Heart right ventricle (tissue), 16 donors: Measurements from ENCODE around the gene IRF6. TPM values are rescaled to one million over a fixed set of nuclear protein-coding genes. Genes with fewer than 3 reads are reported as not detected.

Experiments used
- ATAC-seq, 8 donors: fragments of 200-7000 bp; cut with Tn5 transposase; one replicate each; pipeline ENCODE4 v1.9.1; 2020; ENCODE audit warnings: mild to moderate bottlenecking in 8 of 8, moderate library complexity in 8 of 8, moderate number of reproducible peaks in 1 of 8
- DNase-seq, 2 donors: peaks; one replicate each; pipeline ENCODE4 v3.0.0-alpha.2; 2020
- H3K27ac ChIP-seq, 10 donors: fragments of 200-600 bp; sonication (generic) in 2 of 10; one replicate each; pipeline versions ENCODE4 v1.5.0 to v1.8.0; 2020 to 2022; ENCODE audit warnings: mild to moderate bottlenecking in 3 of 10
- H3K27me3 ChIP-seq, 7 donors: fragments of 200-600 bp; one replicate each; pipeline ENCODE4 v1.8.0; 2021 to 2022; ENCODE audit warnings: mild to moderate bottlenecking in 2 of 7
- H3K36me3 ChIP-seq, 9 donors: fragments of 200-600 bp; sonication (generic) in 1 of 9; one replicate each; pipeline versions ENCODE4 v1.5.0 to v1.8.0; 2020 to 2022; ENCODE audit warnings: mild to moderate bottlenecking in 2 of 9
- H3K4me1 ChIP-seq, 9 donors: fragments of 200-600 bp; sonication (generic) in 1 of 9; one replicate each; pipeline versions ENCODE4 v1.5.0 to v1.8.0; 2020 to 2022; ENCODE audit warnings: mild to moderate bottlenecking in 4 of 9
- H3K4me3 ChIP-seq, 10 donors: fragments of 200-600 bp; sonication (generic) in 2 of 10; one replicate each; pipeline versions ENCODE4 v1.5.0 to v1.8.0; 2020 to 2022; ENCODE audit warnings: mild to moderate bottlenecking in 7 of 10, moderate library complexity in 2 of 10
- H3K9me3 ChIP-seq, 11 donors: fragments of 200-600 bp in 10 of 11; sonication (generic) in 2 of 11; one replicate each; pipeline versions ENCODE4 v1.5.0 to v1.8.0; 2013 to 2022; ENCODE audit warnings: mild to moderate bottlenecking in 2 of 11, control low read depth in 1 of 11, moderate library complexity in 1 of 11
- CTCF ChIP-seq, 9 donors: fragments of 200-600 bp; sonication (generic) in 2 of 9; IDR thresholded peaks; one replicate each; pipeline versions ENCODE4 v1.5.0 to v1.8.0; 2021 to 2022; ENCODE audit warnings: antibody characterized with exemption in 9 of 9, mild to moderate bottlenecking in 5 of 9, moderate library complexity in 1 of 9
- WGBS, 2 donors: extraction: QIAGEN DNeasy Blood & Tissue Kit; methylation state at CpG; one replicate each; pipeline ENCODE4 v1.1.7; 2013; ENCODE audit warnings: inconsistent platforms in 1 of 2; 5-methylcytosine and 5-hydroxymethylcytosine counted together
- intact Hi-C, 10 donors: fragments of 100-400 bp; cut with DNase I; formaldehyde crosslinking; loops; one replicate each; pipeline versions ENCODE4 v1.11.1 to v1.14.2; 2022
- polyA plus RNA-seq, 2 donors: library from polyadenylated mRNA; stranded (reverse); fragments of 200-250 nt; gene quantifications; one replicate each; pipeline ENCODE4 v1.2.3, GENCODE V29; 2013
- total RNA-seq, 10 donors: library from RNA; stranded (reverse); fragmentation: NEBNext Ultra II Directional in 3 of 10; extraction: Animal tissue kit (Norgen Biotek cat#: 25700) in 3 of 10; gene quantifications; one replicate each; pipeline versions ENCODE4 v1.2.1 to v1.2.4, GENCODE V29; 2021 to 2023
- donor health status: Arrhythmogenic right ventricular cardiomyopathy.
- donor health status: ischemic (EF 13 %, LVEDD 7.1; RV severe dilation, severe dysfunction).
- donor health status: healthy with polysubstance abuse.
- donor health status: DM: no; HTN: yes; CAD: no.
- donor health status: DM: no; HTN: no; CAD: no.
- donor health status: ischemic (EF 25% LVEDD 6.9; RV normal size, moderate dysfunction).
- donor health status: ischemic (EF 25% LVEDD 5.7; RV mildly dilated, moderate dysfunction).
- donor health status: healthy.
- donor health status: DM: yes; HTN: yes; CAD: no.
- donor health status: Ischemic cardiomyopathy.
- donor health status: ischemic (EF 35%, LVEDD 5.7; RV mildly dilated, moderate dysfunction).
- donor health status: nonischemic (EF 11% LVEDD 7.7; RV severe dilation, severe dysfunction).
- donor health status: DM: yes; HTN: yes; CAD: no.
- donor health status: PGD.
- donor health status: ischemic (EF 29% LVEDD 5.4; RV normal size, mild dysfunction).
- donor health status: nonischemic (EF 23%, LVEDD 6.1; RV moderate dilation, normal function).

The IRF6 gene
- total and polyA plus RNA-seq, 12 donors, result 1.2 to 69.4 (median 41.3) TPM

- peaks cover 0 to 24% (median 8%) of the 10 kb centered on the region in 9 donors for H3K4me1 ChIP-seq
- DNase-seq, result no peak
- H3K27ac ChIP-seq, result no peak overlapping the region
- no peaks in the 10 kb centered on the region for H3K9me3 ChIP-seq
- TF ChIP-seq CTCF (IDR thresholded peaks at IDR 0.05), result no peak
- intact Hi-C loops, result loop anchor here in 5 of 10 donors (5.0 to 10.0 kb wide), 4 partner anchors 42 to 255 kb away; partner anchors contain the start of gene C1orf74 (in 1 of the 5)
- peaks cover 0 to 54% (median 29%) of the 10 kb centered on the region in 9 donors for H3K36me3 ChIP-seq
- H3K4me3 ChIP-seq, result no peak overlapping the region
- ATAC-seq, result no peak
- 86 to 88% methylated on average over 2 of the region's 2 CpGs for WGBS, 2 donors
- no peaks in the 10 kb centered on the region for H3K27me3 ChIP-seq
Measured at GRCh38 chr1:209829716-209830115, 23.8 kb upstream of the IRF6 start.

GRCh38 chr1:209827384-209828262 is 21.7 kb upstream of the IRF6 start, which contains the start of gene UTP25:
TSS of gene UTP25 (plus strand) at chr1:209827972. CDS start at chr1:209828064, 92 bp downstream.
- intact Hi-C loops, result loop anchor here in 7 of 10 donors (2.0 to 10.0 kb wide), 5 partner anchors 40 to 253 kb away; partner anchors contain the start of gene C1orf74 (in 3 of the 7)
- H3K27ac ChIP-seq, result peak within 1 kb of the TSS in 9 of 10 donors; percentile 57 to 90 (median 75)

GRCh38 chr1:209825591-209826434 is 19.9 kb upstream of the IRF6 start:
- no peak for TF ChIP-seq CTCF (IDR thresholded peaks at IDR 0.05)
- intact Hi-C loops, result loop anchor here in 7 of 10 donors (2.0 to 10.0 kb wide), 5 partner anchors 39 to 251 kb away; partner anchors contain the start of gene C1orf74 (in 3 of the 7)
- Histone ChIP-seq H3K4me1 (peaks cover 0 to 36% (median 20%) of the 10 kb centered on the region in 9 donors), H3K27ac (peak overlapping the region in 2 of 10 donors; percentile 11 to 51), H3K27me3 (no peaks in the 10 kb centered on the region), H3K36me3 (peaks cover 0 to 15% (median 3%) of the 10 kb centered on the region in 9 donors), H3K4me3 (no peak overlapping the region), H3K9me3 (no peaks in the 10 kb centered on the region)
- DNase-seq, result no peak
- WGBS, 2 donors, result 77 to 78% methylated on average over 11 of the region's 11 CpGs
- ATAC-seq, result peak in 2 of 8 donors; percentile 29 to 43

More at GRCh38 chr1:209827384-209828262, 21.7 kb upstream of the IRF6 start, which contains the start of gene UTP25:
- DNase-seq (peak; percentile 90 to 95), ATAC-seq (peak; percentile 87 to 95 (median 92))
- Histone ChIP-seq H3K4me1 (peaks cover 0 to 35% (median 20%) of the 10 kb centered on the region in 9 donors), H3K9me3 (no peaks in the 10 kb centered on the region), H3K27me3 (no peaks in the 10 kb centered on the region), H3K4me3 (peak within 1 kb of the TSS; percentile 67 to 94 (median 72)), H3K36me3 (peaks cover 0 to 33% (median 14%) of the 10 kb centered on the region in 9 donors)
- 18 to 19% methylated on average over 51 of the region's 51 CpGs for whole genome bisulfite sequencing, 2 donors
- TF ChIP-seq CTCF (IDR thresholded peaks at IDR 0.05), result peak; percentile 56 to 86 (median 73)
